Neural cell (in vitro differentiated cells): ENCODE results near the gene RNASE4. TPM values are rescaled to one million over a fixed set of nuclear protein-coding genes. Genes with fewer than 3 reads are reported as not detected.

ENCODE experiments used
- H2AFZ ChIP-seq: fragments of 200-600, 300-800 bp; sonication (generic), shearing (Covaris generic); 2 replicates; pipeline ENCODE4 v1.6.0; 2014; ENCODE audit warnings: low read depth, mild to moderate bottlenecking, antibody characterized with exemption, low read length, moderate library complexity
- H3F3A ChIP-seq: fragments of 200-600 bp; shearing (Covaris generic); 2 replicates; pipeline ENCODE4 v1.6.1; 2016; ENCODE audit warnings: mild to moderate bottlenecking, moderate library complexity, mixed read lengths, antibody characterized with exemption, low read length; ENCODE audit not compliant: insufficient read depth, poor library complexity, severe bottlenecking
- H3K27ac ChIP-seq: fragments of 200-600, 300-800 bp; sonication (generic), shearing (Covaris generic); 2 replicates; pipeline ENCODE4 v1.5.1; 2014; ENCODE audit warnings: mild to moderate bottlenecking, low read length, moderate library complexity
- H3K27me3 ChIP-seq: fragments of 300-800, 200-600 bp; sonication (generic), shearing (Covaris generic); 2 replicates; pipeline ENCODE4 v1.6.0; 2014; ENCODE audit warnings: mild to moderate bottlenecking, low read depth, low read length, moderate library complexity; ENCODE audit not compliant: insufficient read depth
- H3K36me3 ChIP-seq: fragments of 300-800, 200-600 bp; sonication (generic), shearing (Covaris generic); 2 replicates; pipeline ENCODE4 v1.5.1; 2014; ENCODE audit warnings: mild to moderate bottlenecking, antibody characterized with exemption, low read length, moderate library complexity; ENCODE audit not compliant: insufficient read depth
- H3K4me2 ChIP-seq: fragments of 300-800, 200-600 bp; sonication (generic), shearing (Covaris generic); 2 replicates; pipeline ENCODE4 v1.6.0; 2014; ENCODE audit warnings: mild to moderate bottlenecking, low read length
- H3K4me3 ChIP-seq: fragments of 300-800, 200-600 bp; sonication (generic), shearing (Covaris generic); 2 replicates; pipeline ENCODE4 v1.5.1; 2014; ENCODE audit warnings: mild to moderate bottlenecking, low read length, moderate library complexity
- H3K79me2 ChIP-seq: fragments of 200-600 bp; shearing (Covaris generic); replicated peaks from 2 replicates; pipeline ENCODE4 v1.6.0; 2014; ENCODE audit warnings: mild to moderate bottlenecking, low read length, moderate library complexity; ENCODE audit not compliant: insufficient read depth
- H3K9ac ChIP-seq: fragments of 300-800, 200-600 bp; sonication (generic), shearing (Covaris generic); 2 replicates; pipeline ENCODE4 v1.6.1; 2016; ENCODE audit warnings: mild to moderate bottlenecking, low read length, mixed read lengths
- H3K9me2 ChIP-seq: fragments of 200-600 bp; shearing (Covaris generic); 2 replicates; pipeline ENCODE4 v1.6.1; 2016; ENCODE audit warnings: mild to moderate bottlenecking, low read length, mixed read lengths; ENCODE audit not compliant: insufficient read depth
- H3K9me3 ChIP-seq: fragments of 200-600, 300-800 bp; sonication (generic), shearing (Covaris generic); 2 replicates; pipeline ENCODE4 v1.6.1; 2016; ENCODE audit warnings: mild to moderate bottlenecking, mixed run types, low read length, moderate library complexity, mixed read lengths
- H4K20me1 ChIP-seq: fragments of 200-600 bp; shearing (Covaris generic); 2 replicates; pipeline ENCODE4 v1.6.1; 2016; ENCODE audit warnings: mild to moderate bottlenecking, mixed run types; ENCODE audit not compliant: insufficient read depth
- CTCF ChIP-seq: fragments of 450-650 bp; IDR thresholded peaks from 2 replicates; pipeline ENCODE4 v1.5.1; 2014; ENCODE audit warnings: antibody characterized with exemption, mild to moderate bottlenecking, moderate library complexity; ENCODE audit not compliant: poor library complexity, severe bottlenecking
- MXI1 ChIP-seq: fragments of 450-650 bp; conservative IDR thresholded peaks from 2 replicates; pipeline ENCODE4 v1.6.1; 2014; ENCODE audit warnings: antibody characterized with exemption, mild to moderate bottlenecking; ENCODE audit not compliant: poor library complexity, severe bottlenecking
- POLR2AphosphoS5 ChIP-seq: IDR thresholded peaks from 2 replicates; pipeline ENCODE4 v1.6.1; 2012
- RAD21 ChIP-seq: fragments of 450-650 bp; conservative IDR thresholded peaks from 2 replicates; pipeline ENCODE4 v1.6.1; 2014; ENCODE audit warnings: antibody characterized with exemption, mild to moderate bottlenecking, moderate library complexity
- SMC3 ChIP-seq: fragments of 450-650 bp; conservative IDR thresholded peaks from 2 replicates; pipeline ENCODE4 v1.6.1; 2014; ENCODE audit warnings: antibody characterized with exemption, mild to moderate bottlenecking, moderate library complexity; ENCODE audit not compliant: poor library complexity
- polyA plus RNA-seq: library from polyadenylated mRNA; depleted of rRNA; stranded (reverse); fragments of >200 nt; gene quantifications from 2 replicates; pipeline ENCODE4 v1.2.3, GENCODE V29; 2014
- TF ChIP-seq, protein P1 (sequence below): IDR thresholded peaks from 2 replicates; pipeline ENCODE4 v1.6.1; 2012; ENCODE audit warnings: borderline replicate concordance

Gene RNASE4
- polyA plus RNA-seq, 1 donor from 2014 or later = 1.1 TPM

DNA sequence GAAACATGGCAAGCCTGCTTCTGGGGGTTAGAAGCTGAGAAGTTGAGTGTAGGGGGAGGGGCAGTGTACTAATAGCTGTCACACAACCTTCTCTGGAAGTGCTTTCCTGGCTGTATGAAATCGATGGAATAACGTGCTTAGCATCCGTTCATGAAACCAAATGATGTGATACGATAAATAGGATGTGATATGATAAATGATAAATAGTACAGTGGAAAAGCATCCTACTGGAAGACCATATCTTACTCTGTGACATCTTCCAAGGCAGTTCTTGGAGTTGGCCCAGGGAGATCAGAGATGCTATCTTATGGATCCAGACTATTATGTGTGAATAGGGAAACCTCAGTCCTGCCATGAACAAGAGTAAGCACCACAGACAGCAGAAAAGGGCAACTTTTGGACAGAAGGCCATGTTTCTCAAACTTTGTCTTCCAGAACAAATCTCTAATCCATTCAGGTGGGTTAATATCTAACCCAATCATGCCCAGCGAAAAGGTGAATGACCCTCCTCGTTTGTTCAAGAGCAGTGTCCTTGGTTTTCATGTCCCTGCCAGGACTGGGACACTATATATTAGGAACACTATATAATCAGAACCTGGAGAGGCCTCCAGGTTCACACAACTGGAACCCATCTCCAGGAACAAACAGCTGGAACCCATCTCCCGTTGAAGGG is 3.9 kb downstream of the RNASE4 start, which contains the start of gene ANG:
Gene ANG (plus strand): TSS at position 598 of the 673 bp plus-strand sequence. CDS start 4,801 bp downstream, outside the sequence.
- TF ChIP-seq SMC3 (no peak), MXI1 (no peak), CTCF (no peak), POLR2AphosphoS5 (no peak)

GRCh38 chr14:20690848-20691640 is 6.7 kb downstream of the RNASE4 start:
- no peaks in the 10 kb centered on the region for H3K9me2 ChIP-seq
- H3K27ac ChIP-seq = no peak overlapping the region
- H3K9me3 ChIP-seq = no peaks in the 10 kb centered on the region
- no peak overlapping the region for H3K9ac ChIP-seq
- peak overlapping the region; percentile 17 for H3K4me3 ChIP-seq
- no peaks in the 10 kb centered on the region for H3F3A ChIP-seq
- TF ChIP-seq, protein P1, sequence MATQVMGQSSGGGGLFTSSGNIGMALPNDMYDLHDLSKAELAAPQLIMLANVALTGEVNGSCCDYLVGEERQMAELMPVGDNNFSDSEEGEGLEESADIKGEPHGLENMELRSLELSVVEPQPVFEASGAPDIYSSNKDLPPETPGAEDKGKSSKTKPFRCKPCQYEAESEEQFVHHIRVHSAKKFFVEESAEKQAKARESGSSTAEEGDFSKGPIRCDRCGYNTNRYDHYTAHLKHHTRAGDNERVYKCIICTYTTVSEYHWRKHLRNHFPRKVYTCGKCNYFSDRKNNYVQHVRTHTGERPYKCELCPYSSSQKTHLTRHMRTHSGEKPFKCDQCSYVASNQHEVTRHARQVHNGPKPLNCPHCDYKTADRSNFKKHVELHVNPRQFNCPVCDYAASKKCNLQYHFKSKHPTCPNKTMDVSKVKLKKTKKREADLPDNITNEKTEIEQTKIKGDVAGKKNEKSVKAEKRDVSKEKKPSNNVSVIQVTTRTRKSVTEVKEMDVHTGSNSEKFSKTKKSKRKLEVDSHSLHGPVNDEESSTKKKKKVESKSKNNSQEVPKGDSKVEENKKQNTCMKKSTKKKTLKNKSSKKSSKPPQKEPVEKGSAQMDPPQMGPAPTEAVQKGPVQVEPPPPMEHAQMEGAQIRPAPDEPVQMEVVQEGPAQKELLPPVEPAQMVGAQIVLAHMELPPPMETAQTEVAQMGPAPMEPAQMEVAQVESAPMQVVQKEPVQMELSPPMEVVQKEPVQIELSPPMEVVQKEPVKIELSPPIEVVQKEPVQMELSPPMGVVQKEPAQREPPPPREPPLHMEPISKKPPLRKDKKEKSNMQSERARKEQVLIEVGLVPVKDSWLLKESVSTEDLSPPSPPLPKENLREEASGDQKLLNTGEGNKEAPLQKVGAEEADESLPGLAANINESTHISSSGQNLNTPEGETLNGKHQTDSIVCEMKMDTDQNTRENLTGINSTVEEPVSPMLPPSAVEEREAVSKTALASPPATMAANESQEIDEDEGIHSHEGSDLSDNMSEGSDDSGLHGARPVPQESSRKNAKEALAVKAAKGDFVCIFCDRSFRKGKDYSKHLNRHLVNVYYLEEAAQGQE = no peak
- peak; percentile 77 for TF ChIP-seq SMC3
- peak; percentile 91 for TF ChIP-seq CTCF
- TF ChIP-seq RAD21 = peak; percentile 88
- no peak for TF ChIP-seq MXI1
- no peak overlapping the region for H2AFZ ChIP-seq
- no peaks in the 10 kb centered on the region for H4K20me1 ChIP-seq
- H3K4me2 ChIP-seq = no peak overlapping the region
- no peaks in the 10 kb centered on the region for H3K36me3 ChIP-seq
- no peaks in the 10 kb centered on the region for H3K79me2 ChIP-seq
- H3K27me3 ChIP-seq = no peaks in the 10 kb centered on the region

More for the DNA sequence above, 3.9 kb downstream of the RNASE4 start, which contains the start of gene ANG:
- Histone ChIP-seq H3K9ac (no peak within 1 kb of the TSS), H3K79me2 (no peaks in the 10 kb centered on the region), H3K27ac (no peak within 1 kb of the TSS), H3K4me3 (no peak within 1 kb of the TSS), H3K4me2 (no peak within 1 kb of the TSS), H3K36me3 (no peaks in the 10 kb centered on the region), H3K27me3 (no peaks in the 10 kb centered on the region), H2AFZ (no peak within 1 kb of the TSS), H3K9me2 (no peaks in the 10 kb centered on the region), H3F3A (no peaks in the 10 kb centered on the region), H4K20me1 (no peaks in the 10 kb centered on the region), H3K9me3 (no peaks in the 10 kb centered on the region)
